Pancreas (tissue), 10 donors: ENCODE data around the gene SERPINA7. TPM values are rescaled to one million over a fixed set of nuclear protein-coding genes. Genes with fewer than 3 reads are reported as not detected.
A peak's percentile ranks its signal among the peaks of the same experiment; 100 is the strongest.
"Not testable (repeated sequence)": the region's sequence is repeated elsewhere in the genome, so short reads cannot be mapped to it uniquely, and the experiment has no call there.

Experiments used
- ATAC-seq, 4 donors: fragments of 200-7000 bp; cut with Tn5 transposase; one replicate each; pipeline versions ENCODE4 v1.8.0 to v1.9.1; 2020; ENCODE audit warnings: mild to moderate bottlenecking in 4 of 4, moderate library complexity in 4 of 4
- DNase-seq, 6 donors: peaks; one replicate each; pipeline ENCODE4 v3.0.0-alpha.2; 2020
- FAIRE-seq: peaks from 2 replicates; lab custom pipeline; 2012; peaks lifted over from hg19 to GRCh38; lab: Jason Lieb, UNC
- H3K27ac ChIP-seq, 4 donors: fragments of 200-600 bp; sonication (generic); 1 replicate in 3 of 4; 2 replicates in 1 of 4; pipeline versions ENCODE4 v1.5.0 to v1.8.0; 2020
- H3K27me3 ChIP-seq, 4 donors: fragments of 200-600 bp; one replicate each; pipeline ENCODE4 v1.8.0; 2021
- H3K36me3 ChIP-seq, 3 donors: fragments of 200-600 bp; sonication (generic) in 1 of 3; one replicate each; pipeline versions ENCODE4 v1.5.0 to v1.8.0; 2020 to 2021
- H3K4me1 ChIP-seq, 3 donors: fragments of 200-600 bp; one replicate each; pipeline ENCODE4 v1.8.0; 2021
- H3K4me3 ChIP-seq, 4 donors: fragments of 200-600 bp; sonication (generic) in 2 of 4; one replicate each; pipeline versions ENCODE4 v1.5.0 to v1.8.0; 2020 to 2021
- H3K9me3 ChIP-seq, 4 donors: fragments of 200-600 bp; one replicate each; pipeline ENCODE4 v1.8.0; 2021
- WGBS, 2 donors: extraction: QIAGEN DNeasy Blood & Tissue Kit; methylation state at CpG; one replicate each; pipeline ENCODE4 v1.1.7; 2013; 5-methylcytosine and 5-hydroxymethylcytosine counted together
- intact Hi-C, 3 donors: fragments of 100-400 bp; cut with DNase I; formaldehyde crosslinking; loops; one replicate each; pipeline versions ENCODE4 v1.11.1 to v1.14.2; 2022
- polyA plus RNA-seq, 2 donors: library from polyadenylated mRNA; stranded (reverse); fragments of 200-250 nt; gene quantifications; one replicate each; pipeline ENCODE4 v1.2.3, GENCODE V29; 2013
- total RNA-seq, 6 donors: library from RNA; stranded (reverse); fragmentation: NEBNext Ultra II Directional in 4 of 6; extraction: Animal tissue kit (Norgen Biotek cat#: 25700) in 4 of 6; gene quantifications; one replicate each; pipeline versions ENCODE4 v1.2.1 to v1.2.4, GENCODE V29; 2021 to 2023
- TF ChIP-seq, protein P1 (sequence below), 4 donors: fragments of 200-600 bp; sonication (generic) in 3 of 4; IDR thresholded peaks; one replicate each; pipeline versions ENCODE4 v1.5.0 to v1.8.0; 2021; ENCODE audit warnings: antibody characterized with exemption in 4 of 4
- donor health status: healthy with polysubstance abuse.
- donor health status: DM: no; HTN: no; CAD: no; lungs with moderate emphysema.
- donor health status: DM: no; HTN: no; CAD: no.
- donor health status: control.
- donor health status: control.
- donor health status: Bipolar disorder and iron deficiency.
- donor health status: DM: yes; HTN: yes; CAD: no.
- donor health status: DM: no; HTN: no; CAD: no.
- donor health status: DM: no; HTN: no; CAD: no.
- donor health status: DM: yes; HTN: yes; CAD: no.

SERPINA7 gene
- total and polyA plus RNA-seq, 8 donors: 0.04 to 0.32 (median 0.20) TPM; not detected in 1

DNA sequence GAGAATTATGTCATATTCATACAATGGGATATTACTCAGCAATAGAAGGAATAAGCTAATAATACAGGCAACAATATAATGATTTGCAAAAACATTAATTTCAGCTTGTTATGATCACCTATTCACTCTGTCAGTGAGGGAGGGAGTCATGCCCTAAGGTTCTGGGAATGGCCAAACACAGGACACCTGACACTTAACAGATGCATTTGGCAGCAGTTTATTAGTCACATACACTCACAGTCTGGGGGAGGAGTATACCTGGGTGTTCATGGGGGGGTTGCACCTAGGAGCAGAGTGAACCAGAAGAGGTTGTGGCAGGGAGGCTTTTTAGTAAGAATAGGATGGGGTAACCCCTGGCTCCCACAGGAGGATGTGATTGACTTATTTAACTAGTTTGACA is 38.3 kb downstream of the SERPINA7 start:
- intact Hi-C loops: no loop called here
- TF ChIP-seq, protein P1, sequence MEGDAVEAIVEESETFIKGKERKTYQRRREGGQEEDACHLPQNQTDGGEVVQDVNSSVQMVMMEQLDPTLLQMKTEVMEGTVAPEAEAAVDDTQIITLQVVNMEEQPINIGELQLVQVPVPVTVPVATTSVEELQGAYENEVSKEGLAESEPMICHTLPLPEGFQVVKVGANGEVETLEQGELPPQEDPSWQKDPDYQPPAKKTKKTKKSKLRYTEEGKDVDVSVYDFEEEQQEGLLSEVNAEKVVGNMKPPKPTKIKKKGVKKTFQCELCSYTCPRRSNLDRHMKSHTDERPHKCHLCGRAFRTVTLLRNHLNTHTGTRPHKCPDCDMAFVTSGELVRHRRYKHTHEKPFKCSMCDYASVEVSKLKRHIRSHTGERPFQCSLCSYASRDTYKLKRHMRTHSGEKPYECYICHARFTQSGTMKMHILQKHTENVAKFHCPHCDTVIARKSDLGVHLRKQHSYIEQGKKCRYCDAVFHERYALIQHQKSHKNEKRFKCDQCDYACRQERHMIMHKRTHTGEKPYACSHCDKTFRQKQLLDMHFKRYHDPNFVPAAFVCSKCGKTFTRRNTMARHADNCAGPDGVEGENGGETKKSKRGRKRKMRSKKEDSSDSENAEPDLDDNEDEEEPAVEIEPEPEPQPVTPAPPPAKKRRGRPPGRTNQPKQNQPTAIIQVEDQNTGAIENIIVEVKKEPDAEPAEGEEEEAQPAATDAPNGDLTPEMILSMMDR (IDR thresholded peaks at IDR 0.05): no peak
- peak in 3 of 4 donors; percentile 64 to 85 (median 67) for ATAC-seq
- Histone ChIP-seq H3K27ac (no peak overlapping the region), H3K27me3 (peaks cover 0 to 4% (median 0%) of the 10 kb centered on the region in 4 donors), H3K4me3 (no peak overlapping the region), H3K4me1 (no peaks in the 10 kb centered on the region), H3K9me3 (no peaks in the 10 kb centered on the region), H3K36me3 (no peaks in the 10 kb centered on the region)
- FAIRE-seq: no peak
- DNase-seq: no peak

DNA sequence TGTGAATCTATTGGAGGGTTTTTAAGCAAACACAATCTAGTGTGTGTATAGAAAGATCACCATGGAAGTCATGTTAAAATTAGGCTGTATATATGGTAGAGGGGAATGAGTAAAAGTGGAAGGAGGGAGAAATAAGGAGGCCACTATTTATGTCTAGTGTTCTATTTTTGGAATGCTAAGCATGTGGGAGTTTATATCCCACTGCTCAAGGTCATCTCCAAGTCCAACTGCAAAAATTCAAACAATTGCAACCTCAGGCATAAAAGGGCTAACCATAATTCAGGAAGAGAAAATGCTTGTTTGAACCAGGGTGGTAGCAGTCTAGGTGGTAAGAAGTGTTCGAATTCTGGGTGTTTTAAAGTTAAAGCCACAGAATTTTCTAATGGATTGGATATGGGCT is 39.2 kb downstream of the SERPINA7 start:
- ATAC-seq (peak in 1 of 4 donors; percentile 62), FAIRE-seq (no peak), DNase-seq (no peak)
- Histone ChIP-seq H3K27ac (no peak overlapping the region), H3K4me3 (no peak overlapping the region), H3K9me3 (no peaks in the 10 kb centered on the region), H3K4me1 (no peaks in the 10 kb centered on the region), H3K27me3 (no peaks in the 10 kb centered on the region), H3K36me3 (no peaks in the 10 kb centered on the region)
- intact Hi-C loops: no loop called here
- TF ChIP-seq, protein P1 (IDR thresholded peaks at IDR 0.05): no peak
- 29 to 42% methylated on average over 1 of the region's 1 CpG for WGBS, 2 donors

DNA sequence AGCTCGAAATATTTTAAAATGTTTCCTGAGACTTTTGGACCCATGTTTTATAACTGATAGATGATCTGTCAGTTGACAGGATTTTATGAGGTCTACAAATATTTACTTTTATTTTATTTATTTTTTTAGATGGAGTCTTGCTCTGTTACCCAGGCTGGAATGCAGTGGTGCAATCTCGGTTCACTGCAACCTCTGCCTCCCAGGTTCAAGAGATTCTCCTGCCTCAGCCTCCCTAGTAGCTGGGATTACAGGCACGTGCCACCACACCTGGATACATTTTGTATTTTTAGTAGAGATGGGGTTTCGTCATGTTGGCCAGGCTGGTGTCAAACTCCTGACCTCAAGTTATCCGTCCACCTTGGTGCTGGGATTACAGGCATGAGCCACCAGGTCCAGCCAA is 50.0 kb downstream of the SERPINA7 start:
- ATAC-seq, intact Hi-C loops, H3K9me3 ChIP-seq, H3K27ac ChIP-seq, H3K4me1 ChIP-seq, H3K36me3 ChIP-seq, H3K27me3 ChIP-seq, H3K4me3 ChIP-seq, DNase-seq, FAIRE-seq: not testable (repeated sequence)
- 61 to 68% methylated on average over 5 of the region's 5 CpGs for WGBS, 2 donors

Other genes starting within 250 kb of the SERPINA7 start
- 1 to 10 TPM in 2 of 6 donors, under 1 TPM in 4; 0.16 to 1.4 (median 0.57) TPM for gene NRK, start 216.2 kb downstream of the SERPINA7 start, total RNA-seq
- gene NRK, start 216.2 kb downstream of the SERPINA7 start, polyA plus RNA-seq: under 1 TPM; 0.14 to 0.15 TPM
- 10 to 100 TPM in 1 of 6 donors, 1 to 10 TPM in 5; 4.0 to 13.6 (median 5.8) TPM for gene PWWP3B, start 129.6 kb upstream of the SERPINA7 start, total RNA-seq
- gene PWWP3B, start 129.6 kb upstream of the SERPINA7 start, polyA plus RNA-seq: 1 to 10 TPM; 6.9 to 7.5 TPM